ENCODE data around the gene TMPRSS11A.

DNA sequence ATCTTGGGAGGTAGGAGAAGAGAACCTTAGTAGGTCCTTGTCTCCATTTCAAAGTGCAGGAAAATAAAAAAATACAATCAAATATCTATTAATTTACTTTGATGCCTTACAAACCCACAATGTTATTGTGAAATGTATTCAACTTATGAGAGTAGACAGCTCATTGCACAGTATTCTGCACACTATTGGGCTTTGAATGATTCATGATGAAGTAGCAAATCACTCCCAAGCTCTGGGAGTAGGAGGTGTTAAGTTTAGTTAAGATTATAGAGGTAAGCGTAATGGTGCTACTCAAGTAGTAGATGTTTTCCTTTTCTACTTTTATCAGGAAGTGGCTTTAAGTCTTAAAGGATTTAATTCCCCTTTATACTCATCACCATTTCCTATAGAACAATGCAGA lies 32.8 kb upstream of the TMPRSS11A start:
- TF ChIP-seq, protein P1, sequence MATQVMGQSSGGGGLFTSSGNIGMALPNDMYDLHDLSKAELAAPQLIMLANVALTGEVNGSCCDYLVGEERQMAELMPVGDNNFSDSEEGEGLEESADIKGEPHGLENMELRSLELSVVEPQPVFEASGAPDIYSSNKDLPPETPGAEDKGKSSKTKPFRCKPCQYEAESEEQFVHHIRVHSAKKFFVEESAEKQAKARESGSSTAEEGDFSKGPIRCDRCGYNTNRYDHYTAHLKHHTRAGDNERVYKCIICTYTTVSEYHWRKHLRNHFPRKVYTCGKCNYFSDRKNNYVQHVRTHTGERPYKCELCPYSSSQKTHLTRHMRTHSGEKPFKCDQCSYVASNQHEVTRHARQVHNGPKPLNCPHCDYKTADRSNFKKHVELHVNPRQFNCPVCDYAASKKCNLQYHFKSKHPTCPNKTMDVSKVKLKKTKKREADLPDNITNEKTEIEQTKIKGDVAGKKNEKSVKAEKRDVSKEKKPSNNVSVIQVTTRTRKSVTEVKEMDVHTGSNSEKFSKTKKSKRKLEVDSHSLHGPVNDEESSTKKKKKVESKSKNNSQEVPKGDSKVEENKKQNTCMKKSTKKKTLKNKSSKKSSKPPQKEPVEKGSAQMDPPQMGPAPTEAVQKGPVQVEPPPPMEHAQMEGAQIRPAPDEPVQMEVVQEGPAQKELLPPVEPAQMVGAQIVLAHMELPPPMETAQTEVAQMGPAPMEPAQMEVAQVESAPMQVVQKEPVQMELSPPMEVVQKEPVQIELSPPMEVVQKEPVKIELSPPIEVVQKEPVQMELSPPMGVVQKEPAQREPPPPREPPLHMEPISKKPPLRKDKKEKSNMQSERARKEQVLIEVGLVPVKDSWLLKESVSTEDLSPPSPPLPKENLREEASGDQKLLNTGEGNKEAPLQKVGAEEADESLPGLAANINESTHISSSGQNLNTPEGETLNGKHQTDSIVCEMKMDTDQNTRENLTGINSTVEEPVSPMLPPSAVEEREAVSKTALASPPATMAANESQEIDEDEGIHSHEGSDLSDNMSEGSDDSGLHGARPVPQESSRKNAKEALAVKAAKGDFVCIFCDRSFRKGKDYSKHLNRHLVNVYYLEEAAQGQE (IDR thresholded peaks at IDR 0.05; ENCODE audit: insufficient read depth in 1 of 2, low read depth in 2 of 2, low read length in 1 of 2), result no peak
- TF ChIP-seq CTCF (IDR thresholded peaks at IDR 0.05) (no peak), SIN3A (IDR thresholded peaks at IDR 0.05; ENCODE audit: borderline replicate concordance, insufficient read depth, low read depth, low read length) (no peak)
